PC-3 (cell line): ENCODE data around the gene NCDN. TPM values are rescaled to one million over a fixed set of nuclear protein-coding genes. Genes with fewer than 3 reads are reported as not detected.

Experiments
- ATAC-seq: fragments of 200-7000 bp; cut with Tn5 transposase; 2 replicates; pipeline ENCODE4 v1.9.1; 2020; ENCODE audit warnings: mild to moderate bottlenecking, moderate library complexity
- BruUV-seq: library from RNA; stranded (reverse); fragments of 400-500 nt; replicated peaks from 2 replicates; lab custom pipeline; 2021; lab: Mats Ljungman, UMichigan
- CTCF ChIA-PET: fragments of 300-600 bp; sonication (Branson Sonifier 250); formaldehyde crosslinking; loops from one replicate; lab custom pipeline; 2022; ENCODE audit warnings: antibody characterized with exemption; lab: Charles Lee
- POLR2A ChIA-PET: fragments of 300-600 bp; sonication (Branson Sonifier 250); formaldehyde crosslinking; loops from one replicate; lab custom pipeline; 2022; ENCODE audit warnings: antibody characterized with exemption; ENCODE audit not compliant: unreplicated experiment; lab: Charles Lee
- DNase-seq: peaks from one replicate; pipeline ENCODE4 v3.0.0-alpha.2; 2015
- H2AFZ ChIP-seq: fragments of 300-600 bp; sonication (generic); 2 replicates; pipeline ENCODE4 v1.6.0; 2016; ENCODE audit warnings: antibody characterized with exemption, low read length
- H3F3A ChIP-seq: fragments of 300-600 bp; sonication (generic); one replicate; pipeline ENCODE4 v1.6.0; 2017; ENCODE audit warnings: antibody characterized with exemption, low read length, control low read depth, mild to moderate bottlenecking; ENCODE audit not compliant: unreplicated experiment
- H3K27ac ChIP-seq: fragments of 300-600 bp; sonication (generic); 2 replicates; pipeline ENCODE4 v1.5.1; 2016; ENCODE audit warnings: mild to moderate bottlenecking, low read length
- H3K27me3 ChIP-seq: fragments of 300-600 bp; sonication (generic); 2 replicates; pipeline ENCODE4 v1.6.1; 2016; ENCODE audit warnings: low read length, mixed read lengths
- H3K36me3 ChIP-seq: fragments of 300-600 bp; sonication (generic); 2 replicates; pipeline ENCODE4 v1.6.1; 2016; ENCODE audit warnings: low read depth, mixed run types, low read length, mixed read lengths
- H3K4me1 ChIP-seq: fragments of 300-600 bp; sonication (generic); 2 replicates; pipeline ENCODE4 v1.5.1; 2016; ENCODE audit warnings: low read length; ENCODE audit not compliant: insufficient read depth
- H3K4me2 ChIP-seq: fragments of 300-600 bp; sonication (generic); 2 replicates; pipeline ENCODE4 v1.6.0; 2016; ENCODE audit warnings: low read length
- H3K4me3 ChIP-seq: fragments of 300-600 bp; sonication (generic); 2 replicates; pipeline ENCODE4 v1.5.1; 2016; ENCODE audit warnings: mild to moderate bottlenecking, low read length, mixed read lengths
- H3K79me2 ChIP-seq: fragments of 300-600 bp; sonication (generic); 2 replicates; pipeline ENCODE4 v1.6.1; 2017; ENCODE audit warnings: low read length, mixed read lengths
- H3K9ac ChIP-seq: fragments of 300-600 bp; sonication (generic); 2 replicates; pipeline ENCODE4 v1.6.0; 2016; ENCODE audit warnings: mild to moderate bottlenecking, low read length
- H3K9me2 ChIP-seq: fragments of 300-600 bp; sonication (generic); replicated peaks from 2 replicates; pipeline ENCODE4 v1.6.1; 2016; ENCODE audit warnings: mixed run types, low read length, mixed read lengths
- H3K9me3 ChIP-seq: fragments of 300-600 bp; sonication (generic); 2 replicates; pipeline ENCODE4 v1.6.1; 2016; ENCODE audit warnings: low read length, mixed read lengths
- H4K20me1 ChIP-seq: fragments of 300-600 bp; sonication (generic); 2 replicates; pipeline ENCODE4 v1.6.1; 2016; ENCODE audit warnings: low read length, mixed read lengths
- EZH2 ChIP-seq: fragments of 300-600 bp; sonication (generic); IDR thresholded peaks from one replicate; pipeline ENCODE4 v1.6.1; 2017; ENCODE audit warnings: antibody characterized with exemption, mild to moderate bottlenecking, low read length; ENCODE audit not compliant: unreplicated experiment
- EZH2phosphoT487 ChIP-seq: fragments of 300-600 bp; sonication (generic); IDR thresholded peaks from 2 replicates; pipeline ENCODE4 v1.6.1; 2018; ENCODE audit warnings: mild to moderate bottlenecking, antibody characterized with exemption, low read length, borderline replicate concordance
- intact Hi-C: fragments of 100-400 bp; cut with micrococcal nuclease; formaldehyde crosslinking; loops from 2 replicates; pipeline ENCODE4 v1.9.0; 2023
- total RNA-seq: library from RNA; depleted of rRNA; stranded (reverse); fragments of >200 nt; gene quantifications from 2 replicates; pipeline ENCODE4 v1.2.3, GENCODE V29; 2014
- TF ChIP-seq, protein P1 (sequence below): fragments of 300-600 bp; sonication (generic); conservative IDR thresholded peaks from 2 replicates; pipeline ENCODE4 v1.5.1; 2017; ENCODE audit warnings: antibody characterized with exemption, low read depth, mild to moderate bottlenecking, low read length

Gene NCDN
- total RNA-seq, 1 experiment from 2014 or later, result 25.2 TPM

GRCh38 chr1:35589516-35590427, 32.2 kb downstream of the NCDN start:
- H3K4me2 ChIP-seq, result no peak overlapping the region
- TF ChIP-seq EZH2 (no peak), EZH2phosphoT487 (no peak)
- H3F3A ChIP-seq, result no peaks in the 10 kb centered on the region
- ChIA-PET POLR2A (interaction anchor here (0.6 kb wide), 1 partner anchor 10 kb away, joined by 5 read pairs; no protein-coding TSS in a partner anchor), CTCF (interaction anchor here (0.6 kb wide), 1 partner anchor 125 kb away, joined by 4 read pairs; no protein-coding TSS in a partner anchor)
- no peaks in the 10 kb centered on the region for H3K36me3 ChIP-seq
- no peaks in the 10 kb centered on the region for H3K27me3 ChIP-seq
- H3K9me2 ChIP-seq, result no peaks in the 10 kb centered on the region
- intact Hi-C loops, result no loop called here
- no peaks in the 10 kb centered on the region for H3K79me2 ChIP-seq
- H4K20me1 ChIP-seq, result no peaks in the 10 kb centered on the region
- BruUV-seq, result no TSS peak
- H3K9me3 ChIP-seq, result no peaks in the 10 kb centered on the region
- DNase-seq, result no peak
- H3K9ac ChIP-seq, result no peak overlapping the region
- no peak for ATAC-seq
- H3K4me1 ChIP-seq, result no peaks in the 10 kb centered on the region
- no peak overlapping the region for H3K27ac ChIP-seq
- H3K4me3 ChIP-seq, result no peak overlapping the region
- H2AFZ ChIP-seq, result no peak overlapping the region

GRCh38 chr1:35590476-35591040, 33.0 kb downstream of the NCDN start:
- Histone ChIP-seq H3K4me3 (no peak overlapping the region), H3K79me2 (no peaks in the 10 kb centered on the region), H3K4me2 (no peak overlapping the region), H3K27me3 (no peaks in the 10 kb centered on the region), H3K36me3 (no peaks in the 10 kb centered on the region), H3K9me3 (no peaks in the 10 kb centered on the region), H2AFZ (no peak overlapping the region), H3K9me2 (no peaks in the 10 kb centered on the region), H3K4me1 (no peaks in the 10 kb centered on the region), H4K20me1 (no peaks in the 10 kb centered on the region), H3K27ac (no peak overlapping the region), H3K9ac (no peak overlapping the region), H3F3A (no peaks in the 10 kb centered on the region)
- BruUV-seq, result no TSS peak
- intact Hi-C loops, result no loop called here
- CTCF ChIA-PET, result no interaction called here
- no peak for TF ChIP-seq EZH2phosphoT487
- TF ChIP-seq, protein P1, sequence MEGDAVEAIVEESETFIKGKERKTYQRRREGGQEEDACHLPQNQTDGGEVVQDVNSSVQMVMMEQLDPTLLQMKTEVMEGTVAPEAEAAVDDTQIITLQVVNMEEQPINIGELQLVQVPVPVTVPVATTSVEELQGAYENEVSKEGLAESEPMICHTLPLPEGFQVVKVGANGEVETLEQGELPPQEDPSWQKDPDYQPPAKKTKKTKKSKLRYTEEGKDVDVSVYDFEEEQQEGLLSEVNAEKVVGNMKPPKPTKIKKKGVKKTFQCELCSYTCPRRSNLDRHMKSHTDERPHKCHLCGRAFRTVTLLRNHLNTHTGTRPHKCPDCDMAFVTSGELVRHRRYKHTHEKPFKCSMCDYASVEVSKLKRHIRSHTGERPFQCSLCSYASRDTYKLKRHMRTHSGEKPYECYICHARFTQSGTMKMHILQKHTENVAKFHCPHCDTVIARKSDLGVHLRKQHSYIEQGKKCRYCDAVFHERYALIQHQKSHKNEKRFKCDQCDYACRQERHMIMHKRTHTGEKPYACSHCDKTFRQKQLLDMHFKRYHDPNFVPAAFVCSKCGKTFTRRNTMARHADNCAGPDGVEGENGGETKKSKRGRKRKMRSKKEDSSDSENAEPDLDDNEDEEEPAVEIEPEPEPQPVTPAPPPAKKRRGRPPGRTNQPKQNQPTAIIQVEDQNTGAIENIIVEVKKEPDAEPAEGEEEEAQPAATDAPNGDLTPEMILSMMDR, result no peak
- TF ChIP-seq EZH2, result no peak
- ATAC-seq (no peak), DNase-seq (no peak)
- POLR2A ChIA-PET, result no interaction called here

- POLR2A ChIA-PET, result no interaction called here
- TF ChIP-seq EZH2 (no peak), EZH2phosphoT487 (no peak)
- TF ChIP-seq, protein P1, result no peak
- no peak overlapping the region for H3K4me2 ChIP-seq
- no peaks in the 10 kb centered on the region for H3K9me3 ChIP-seq
- no peak overlapping the region for H3K4me3 ChIP-seq
- no peak overlapping the region for H3K27ac ChIP-seq
- H3K9me2 ChIP-seq, result no peaks in the 10 kb centered on the region
- H3K9ac ChIP-seq, result no peak overlapping the region
- no peaks in the 10 kb centered on the region for H3K36me3 ChIP-seq
- DNase-seq (no peak), ATAC-seq (no peak)
- no peaks in the 10 kb centered on the region for H4K20me1 ChIP-seq
- H3K79me2 ChIP-seq, result no peaks in the 10 kb centered on the region
- H2AFZ ChIP-seq, result no peak overlapping the region
- CTCF ChIA-PET, result no interaction called here
- H3K27me3 ChIP-seq, result no peaks in the 10 kb centered on the region
- no peaks in the 10 kb centered on the region for H3K4me1 ChIP-seq
- no peaks in the 10 kb centered on the region for H3F3A ChIP-seq
- BruUV-seq, result no TSS peak
- intact Hi-C loops, result no loop called here
These were observed 33.6 kb downstream of the NCDN start for GRCh38 chr1:35591211-35591610.
